ENCODE measurements around the gene FIGNL2. TPM values are rescaled to one million over a fixed set of nuclear protein-coding genes. Genes with fewer than 3 reads are reported as not detected.
"Not testable (repeated sequence)": the region's sequence is repeated elsewhere in the genome, so short reads cannot be mapped to it uniquely, and the experiment has no call there.

FIGNL2 gene
- total RNA-seq, 1 donor from 2014 or later, result not detected

- Histone ChIP-seq H3K27me3 (no peaks in the 10 kb centered on the region), H3K9me3 (no peaks in the 10 kb centered on the region), H3K4me1 (no peaks in the 10 kb centered on the region), H3K4me3 (no peak overlapping the region), H3K27ac (no peak overlapping the region), H3K36me3 (no peaks in the 10 kb centered on the region)
- intact Hi-C loops (cut with DNase I), result no loop called here
- TF ChIP-seq CTCF (IDR thresholded peaks at IDR 0.05) (no peak), POLR2A (IDR thresholded peaks at IDR 0.05) (no peak), POLR2AphosphoS5 (IDR thresholded peaks at IDR 0.05; ENCODE audit: insufficient read depth in 1 of 2, low read depth in 1 of 2) (no peak)
- no peak for DNase-seq (ENCODE audit: extremely low spot score in 2 of 2)
Measured at GRCh38 chr12:51836041-51836826, 12.3 kb downstream of the FIGNL2 start.

- no peak for DNase-seq (ENCODE audit: extremely low spot score in 2 of 2)
Measured at GRCh38 chr12:51834411-51834810, 14.1 kb downstream of the FIGNL2 start.

GRCh38 chr12:51833448-51834227 is 14.9 kb downstream of the FIGNL2 start:
- TF ChIP-seq POLR2A (IDR thresholded peaks at IDR 0.05), result no peak
- TF ChIP-seq CTCF (IDR thresholded peaks at IDR 0.05), result no peak
- no peak for TF ChIP-seq POLR2AphosphoS5 (IDR thresholded peaks at IDR 0.05; ENCODE audit: insufficient read depth in 1 of 2, low read depth in 1 of 2)
- intact Hi-C loops (cut with DNase I), result no loop called here

More at GRCh38 chr12:51834411-51834810, 14.1 kb downstream of the FIGNL2 start:
- Histone ChIP-seq H3K9me3 (no peaks in the 10 kb centered on the region), H3K27ac (no peak overlapping the region), H3K36me3 (no peaks in the 10 kb centered on the region), H3K27me3 (no peaks in the 10 kb centered on the region), H3K4me3 (no peak overlapping the region), H3K4me1 (no peaks in the 10 kb centered on the region)
- TF ChIP-seq POLR2A (IDR thresholded peaks at IDR 0.05) (no peak), POLR2AphosphoS5 (IDR thresholded peaks at IDR 0.05; ENCODE audit: insufficient read depth in 1 of 2, low read depth in 1 of 2) (no peak), CTCF (IDR thresholded peaks at IDR 0.05) (no peak)
- intact Hi-C loops (cut with DNase I), result no loop called here

GRCh38 chr12:51832354-51833107 is 16.0 kb downstream of the FIGNL2 start:
- H3K4me3 ChIP-seq, result no peak overlapping the region
- intact Hi-C loops (cut with DNase I), result no loop called here
- TF ChIP-seq POLR2AphosphoS5 (IDR thresholded peaks at IDR 0.05; ENCODE audit: insufficient read depth in 1 of 2, low read depth in 1 of 2) (no peak), CTCF (IDR thresholded peaks at IDR 0.05) (no peak), POLR2A (IDR thresholded peaks at IDR 0.05) (no peak)
- no peak for DNase-seq (ENCODE audit: extremely low spot score in 2 of 2)
- no peak overlapping the region for H3K27ac ChIP-seq
- H3K9me3 ChIP-seq, result no peaks in the 10 kb centered on the region
- no peaks in the 10 kb centered on the region for H3K4me1 ChIP-seq
- H3K36me3 ChIP-seq, result no peaks in the 10 kb centered on the region
- no peaks in the 10 kb centered on the region for H3K27me3 ChIP-seq

More at GRCh38 chr12:51833448-51834227, 14.9 kb downstream of the FIGNL2 start:
- H3K4me3 ChIP-seq, result no peak overlapping the region
- no peaks in the 10 kb centered on the region for H3K27me3 ChIP-seq
- H3K9me3 ChIP-seq, result no peaks in the 10 kb centered on the region
- DNase-seq (ENCODE audit: extremely low spot score in 2 of 2), result no peak
- H3K27ac ChIP-seq, result no peak overlapping the region
- no peaks in the 10 kb centered on the region for H3K4me1 ChIP-seq
- no peaks in the 10 kb centered on the region for H3K36me3 ChIP-seq

- intact Hi-C loops (cut with DNase I), result not testable (repeated sequence)
Measured at GRCh38 chr12:51831817-51832216, 16.7 kb downstream of the FIGNL2 start.

More at GRCh38 chr12:51831817-51832216, 16.7 kb downstream of the FIGNL2 start:
- not testable (repeated sequence) for H3K27me3 ChIP-seq; H3K27ac ChIP-seq; H3K4me3 ChIP-seq; H3K36me3 ChIP-seq; DNase-seq (ENCODE audit: extremely low spot score in 2 of 2); H3K4me1 ChIP-seq; H3K9me3 ChIP-seq

All from vagina (tissue), 2 donors.